RWPE1 (cell line): ENCODE results near the gene TCP11L2.

Experiments
- CTCF ChIA-PET: fragments of 350-600 bp; sonication (Branson Sonifier 250); formaldehyde crosslinking; extraction: SDS; loops from one replicate; lab custom pipeline; 2021; lab: Yijun Ruan, JAX
- POLR2A ChIA-PET: fragments of 400-600 bp; formaldehyde crosslinking; extraction: SDS; loops from one replicate; lab custom pipeline; 2020; ENCODE audit warnings: antibody characterized with exemption; ENCODE audit not compliant: low non-redundant PET; lab: Yijun Ruan, JAX
- DNase-seq: peaks from one replicate; pipeline ENCODE4 v3.0.0; 2012; ENCODE audit warnings: low spot score
- H3K27ac ChIP-seq: fragments of 450-650 bp; 2 replicates; pipeline ENCODE4 v1.5.1; 2017
- TF ChIP-seq, protein P1 (sequence below): fragments of 450-650 bp; conservative IDR thresholded peaks from 2 replicates; pipeline ENCODE4 v1.5.1; 2017; ENCODE audit warnings: low read depth, mild to moderate bottlenecking

Gene TCP11L2

DNA sequence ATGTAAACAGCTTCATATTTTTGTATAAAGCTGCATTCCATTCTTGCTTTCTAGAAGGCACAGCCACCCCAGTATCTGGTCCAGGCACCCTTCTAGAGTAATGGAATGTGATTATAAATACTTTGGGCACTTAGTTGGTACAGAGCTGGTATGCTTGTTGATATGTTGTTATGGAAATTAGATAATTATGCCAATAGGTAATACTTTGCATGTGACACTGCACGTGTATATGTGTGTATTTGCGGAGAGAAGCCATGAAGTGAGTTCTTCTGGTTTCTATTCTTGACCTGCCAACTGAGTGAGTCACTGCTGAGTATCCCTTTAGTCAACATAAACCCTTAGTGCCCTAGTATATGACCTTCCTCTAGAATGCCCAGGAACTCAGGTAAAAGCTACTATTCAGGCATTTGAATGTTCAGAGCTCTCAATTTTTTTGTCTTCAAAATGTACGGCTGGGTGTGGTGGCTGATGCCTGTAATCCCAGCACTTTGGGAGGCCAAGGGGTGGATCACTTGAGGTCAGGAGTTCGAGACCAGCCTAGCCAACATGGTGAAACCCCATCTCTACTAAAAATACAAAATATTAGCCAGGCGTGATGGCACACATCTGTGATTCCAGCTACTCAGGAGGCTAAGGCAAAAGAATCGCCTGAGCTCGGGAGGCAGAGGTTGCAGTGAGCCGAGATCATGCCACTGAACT lies 6.2 kb upstream of the TCP11L2 start:
- ChIA-PET POLR2A (interaction anchor here (0.6 kb wide), 1 partner anchor 25 kb away, joined by 3 read pairs; no protein-coding TSS in a partner anchor), CTCF (interaction anchor here (0.6 to 0.7 kb wide), 4 partner anchors 48 to 1291 kb away, joined by 3 read pairs; partner anchors contain the start of gene CKAP4)
- TF ChIP-seq, protein P1, sequence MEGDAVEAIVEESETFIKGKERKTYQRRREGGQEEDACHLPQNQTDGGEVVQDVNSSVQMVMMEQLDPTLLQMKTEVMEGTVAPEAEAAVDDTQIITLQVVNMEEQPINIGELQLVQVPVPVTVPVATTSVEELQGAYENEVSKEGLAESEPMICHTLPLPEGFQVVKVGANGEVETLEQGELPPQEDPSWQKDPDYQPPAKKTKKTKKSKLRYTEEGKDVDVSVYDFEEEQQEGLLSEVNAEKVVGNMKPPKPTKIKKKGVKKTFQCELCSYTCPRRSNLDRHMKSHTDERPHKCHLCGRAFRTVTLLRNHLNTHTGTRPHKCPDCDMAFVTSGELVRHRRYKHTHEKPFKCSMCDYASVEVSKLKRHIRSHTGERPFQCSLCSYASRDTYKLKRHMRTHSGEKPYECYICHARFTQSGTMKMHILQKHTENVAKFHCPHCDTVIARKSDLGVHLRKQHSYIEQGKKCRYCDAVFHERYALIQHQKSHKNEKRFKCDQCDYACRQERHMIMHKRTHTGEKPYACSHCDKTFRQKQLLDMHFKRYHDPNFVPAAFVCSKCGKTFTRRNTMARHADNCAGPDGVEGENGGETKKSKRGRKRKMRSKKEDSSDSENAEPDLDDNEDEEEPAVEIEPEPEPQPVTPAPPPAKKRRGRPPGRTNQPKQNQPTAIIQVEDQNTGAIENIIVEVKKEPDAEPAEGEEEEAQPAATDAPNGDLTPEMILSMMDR = no peak
- DNase-seq = peak; percentile 80
- peak overlapping the region; percentile 67 for H3K27ac ChIP-seq

DNA sequence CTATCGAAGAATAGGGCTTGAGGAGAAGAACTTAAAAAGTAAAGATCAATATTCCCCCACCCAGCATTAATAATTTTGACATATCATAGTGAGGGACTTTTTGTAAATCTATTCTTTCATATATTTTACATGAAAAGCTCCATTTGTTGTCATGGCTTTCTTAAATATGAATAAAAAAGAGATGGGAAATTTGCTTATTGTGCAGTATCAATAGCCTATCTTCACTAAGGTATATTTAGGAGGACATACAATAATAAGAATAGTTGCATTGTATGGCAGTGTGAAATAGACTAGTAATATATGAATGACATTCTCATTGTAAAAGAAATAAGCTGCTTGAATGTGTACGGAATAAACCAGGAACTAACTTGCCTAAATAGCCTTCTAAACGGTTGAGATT lies 5.5 kb upstream of the TCP11L2 start:
- no peak for DNase-seq
- H3K27ac ChIP-seq = no peak overlapping the region
- POLR2A ChIA-PET = no interaction called here
- TF ChIP-seq, protein P1 = no peak
- CTCF ChIA-PET = no interaction called here

DNA sequence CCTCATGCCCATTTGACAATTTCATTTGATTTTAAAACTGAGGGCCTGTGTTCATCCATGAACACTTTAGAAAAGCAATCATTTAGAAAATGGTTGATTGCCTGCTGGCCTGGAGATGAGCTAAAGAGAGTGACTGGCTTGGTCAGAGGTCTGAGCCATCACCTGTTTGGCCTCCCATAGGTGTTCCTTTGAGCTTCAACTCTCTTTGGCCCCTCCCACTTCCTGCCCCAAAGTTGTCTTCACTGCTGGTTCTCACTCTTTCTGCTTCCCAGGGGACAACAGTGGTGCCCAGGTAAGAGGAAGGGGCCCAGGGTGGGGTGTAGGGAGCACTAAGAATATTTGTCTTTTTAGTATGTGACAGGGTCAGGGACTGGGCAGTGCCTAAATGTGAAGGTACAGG lies 4.9 kb upstream of the TCP11L2 start:
- H3K27ac ChIP-seq = no peak overlapping the region
- no peak for DNase-seq
- TF ChIP-seq, protein P1 = no peak
- CTCF ChIA-PET = no interaction called here
- POLR2A ChIA-PET = no interaction called here

DNA sequence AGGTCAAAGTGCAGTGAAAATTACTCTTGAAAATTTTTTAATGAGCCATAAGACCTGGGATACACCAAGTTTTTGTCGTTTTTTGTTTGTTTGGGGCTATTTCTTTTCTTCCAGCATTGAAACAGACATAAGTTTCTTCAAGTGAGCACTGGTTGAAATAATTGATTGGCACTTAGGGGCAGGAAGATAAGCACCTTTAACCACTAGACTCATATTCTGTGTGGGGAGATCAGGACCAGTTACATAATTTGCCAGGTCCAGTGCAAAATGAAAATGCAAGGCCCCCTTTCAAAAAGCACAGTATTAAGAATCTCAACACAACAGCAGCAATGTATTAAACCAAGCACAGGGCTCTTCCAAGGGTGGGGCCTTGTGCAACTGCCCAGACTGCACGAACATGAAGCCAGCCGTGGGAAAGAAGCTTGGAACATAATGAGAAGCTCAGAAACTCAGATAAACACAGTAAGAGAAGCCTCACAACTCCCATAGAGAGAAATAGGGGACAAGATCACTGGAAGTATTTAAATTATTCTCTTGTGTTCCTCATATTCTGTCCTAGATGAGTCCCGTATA lies 3.2 kb upstream of the TCP11L2 start:
- TF ChIP-seq, protein P1 = no peak
- CTCF ChIA-PET = interaction anchor here (1.1 kb wide), 1 partner anchor 43 kb away, joined by 3 read pairs; no protein-coding TSS in a partner anchor
- no peak for DNase-seq
- POLR2A ChIA-PET = no interaction called here
- no peak overlapping the region for H3K27ac ChIP-seq

DNA sequence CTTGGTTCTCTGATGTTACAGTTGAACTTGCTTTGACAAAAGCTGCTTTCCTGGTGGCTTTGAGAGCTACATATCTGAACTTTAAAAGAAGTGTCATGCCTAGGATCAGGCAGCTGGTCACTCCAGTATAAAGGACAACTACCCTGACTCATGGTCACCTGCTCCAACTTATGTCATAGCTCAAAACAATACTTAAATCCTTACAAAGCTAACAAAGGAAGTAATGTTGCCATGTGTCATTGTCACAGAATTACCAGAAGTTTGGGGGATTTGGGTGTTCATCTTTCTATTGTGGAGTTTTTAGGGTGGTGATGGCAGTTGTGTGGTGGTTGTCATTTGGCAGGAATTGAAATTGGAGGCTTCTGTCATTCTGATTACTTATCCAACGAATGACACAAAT lies 1.8 kb upstream of the TCP11L2 start:
- ChIA-PET CTCF (interaction anchor here (1.2 kb wide), 1 partner anchor 37 kb away, joined by 3 read pairs; no protein-coding TSS in a partner anchor), POLR2A (no interaction called here)
- no peak overlapping the region for H3K27ac ChIP-seq
- no peak for DNase-seq
- TF ChIP-seq, protein P1 = no peak

DNA sequence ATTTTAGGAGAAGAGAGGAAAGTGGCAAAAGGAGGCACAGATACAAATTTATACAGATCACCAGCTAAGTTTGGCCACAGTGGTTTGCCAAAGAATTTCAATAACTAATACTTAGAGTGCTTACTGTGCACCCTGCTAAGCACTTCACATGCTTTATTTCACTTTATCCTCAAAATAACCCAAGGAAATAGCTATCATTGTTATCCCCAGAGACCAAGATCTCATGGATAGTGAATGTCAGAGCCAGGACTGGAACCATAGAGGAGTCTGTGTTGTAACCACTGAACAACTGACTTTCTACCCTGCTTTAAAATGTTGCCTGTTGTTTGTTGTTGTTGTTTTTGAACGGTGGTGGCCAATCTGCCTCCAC lies 1.3 kb upstream of the TCP11L2 start:
- peak overlapping the region; percentile 94 for H3K27ac ChIP-seq
- CTCF ChIA-PET = interaction anchor here (0.7 to 1.2 kb wide), 2 partner anchors 36 to 49 kb away, joined by 3 to 5 read pairs; no protein-coding TSS in a partner anchor
- POLR2A ChIA-PET = no interaction called here
- TF ChIP-seq, protein P1 = no peak
- no peak for DNase-seq
